Neural crest cell (in vitro differentiated cells): ENCODE data around the gene DPM2. TPM values are rescaled to one million over a fixed set of nuclear protein-coding genes. Genes with fewer than 3 reads are reported as not detected.

Experiments used
- DNase-seq: peaks from one replicate; pipeline ENCODE4 v3.0.0; 2021; ENCODE audit warnings: low read depth, mixed read lengths, low spot score
- H3K27ac Mint-ChIP-seq: one replicate; pipeline ENCODE4 v1.8.0; 2021; ENCODE audit warnings: mild to moderate bottlenecking, mixed read lengths; ENCODE audit not compliant: unreplicated experiment
- H3K27me3 Mint-ChIP-seq: 2 replicates; pipeline ENCODE4 v1.8.0; 2021; ENCODE audit warnings: low read depth, mild to moderate bottlenecking, mixed read lengths
- H3K36me3 Mint-ChIP-seq: 2 replicates; pipeline ENCODE4 v1.8.0; 2021; ENCODE audit warnings: low read depth, mild to moderate bottlenecking, mixed read lengths
- H3K4me1 Mint-ChIP-seq: 2 replicates; pipeline ENCODE4 v1.8.0; 2021; ENCODE audit warnings: mixed read lengths
- H3K4me3 Mint-ChIP-seq: one replicate; pipeline ENCODE4 v1.8.0; 2021; ENCODE audit warnings: mild to moderate bottlenecking, mixed read lengths
- H3K9me3 Mint-ChIP-seq: 2 replicates; pipeline ENCODE4 v1.8.0; 2021; ENCODE audit warnings: mixed read lengths
- CTCF ChIP-seq: fragments of 200-600 bp; sonication (generic); conservative IDR thresholded peaks from 2 replicates; pipeline ENCODE4 v1.5.0; 2021; ENCODE audit warnings: antibody characterized with exemption, mild to moderate bottlenecking
- total RNA-seq: library from RNA; stranded (reverse); gene quantifications from 2 replicates; pipeline ENCODE4 v1.2.1, GENCODE V29; 2021

Gene DPM2
- total RNA-seq, 1 donor from 2014 or later = 52.2 TPM

- no peak overlapping the region for H3K27ac Mint-ChIP-seq
- peaks cover 41% of the 10 kb centered on the region for H3K4me1 Mint-ChIP-seq
Measured at GRCh38 chr9:127958728-127959127, 21.1 kb upstream of the DPM2 start.

GRCh38 chr9:127955294-127956015, 17.8 kb upstream of the DPM2 start:
- DNase-seq = no peak
- H3K36me3 Mint-ChIP-seq = no peaks in the 10 kb centered on the region
- peaks cover 57% of the 10 kb centered on the region for H3K4me1 Mint-ChIP-seq
- peak; percentile 57 for TF ChIP-seq CTCF
- H3K4me3 Mint-ChIP-seq = no peak overlapping the region
- peak overlapping the region; percentile 12 for H3K27ac Mint-ChIP-seq
- H3K27me3 Mint-ChIP-seq = no peaks in the 10 kb centered on the region
- no peaks in the 10 kb centered on the region for H3K9me3 Mint-ChIP-seq

More at GRCh38 chr9:127958728-127959127, 21.1 kb upstream of the DPM2 start:
- Mint-ChIP-seq H3K36me3 (no peaks in the 10 kb centered on the region), H3K4me3 (no peak overlapping the region), H3K27me3 (no peaks in the 10 kb centered on the region), H3K9me3 (no peaks in the 10 kb centered on the region)
- no peak for TF ChIP-seq CTCF
- DNase-seq = no peak

GRCh38 chr9:127954831-127955293, 17.2 kb upstream of the DPM2 start:
- Mint-ChIP-seq H3K4me3 (no peak overlapping the region), H3K4me1 (peaks cover 58% of the 10 kb centered on the region), H3K27me3 (no peaks in the 10 kb centered on the region), H3K36me3 (no peaks in the 10 kb centered on the region), H3K27ac (peak overlapping the region; percentile 19), H3K9me3 (no peaks in the 10 kb centered on the region)
- no peak for DNase-seq
- no peak for TF ChIP-seq CTCF

- no peak for TF ChIP-seq CTCF
- no peaks in the 10 kb centered on the region for H3K27me3 Mint-ChIP-seq
- H3K36me3 Mint-ChIP-seq = no peaks in the 10 kb centered on the region
- H3K9me3 Mint-ChIP-seq = no peaks in the 10 kb centered on the region
- H3K4me3 Mint-ChIP-seq = peak overlapping the region; percentile 41
- no peak for DNase-seq
- no peak overlapping the region for H3K27ac Mint-ChIP-seq
- peaks cover 53% of the 10 kb centered on the region for H3K4me1 Mint-ChIP-seq
Measured at GRCh38 chr9:127953768-127954505, 16.3 kb upstream of the DPM2 start.

GRCh38 chr9:127953154-127953553, 15.5 kb upstream of the DPM2 start:
- DNase-seq = no peak
- no peak overlapping the region for H3K4me3 Mint-ChIP-seq
- peaks cover 55% of the 10 kb centered on the region for H3K4me1 Mint-ChIP-seq
- H3K36me3 Mint-ChIP-seq = no peaks in the 10 kb centered on the region
- H3K27ac Mint-ChIP-seq = no peak overlapping the region
- no peaks in the 10 kb centered on the region for H3K27me3 Mint-ChIP-seq
- TF ChIP-seq CTCF = no peak
- H3K9me3 Mint-ChIP-seq = no peaks in the 10 kb centered on the region
